ENCODE results near the gene TSPO2.

TSPO2 gene

GRCh38 chr6:41040940-41041536 is 1.2 kb upstream of the TSPO2 start:
- no peak for DNase-seq (ENCODE audit: low read depth)
- no peak for TF ChIP-seq CTCF (IDR thresholded peaks at IDR 0.05; ENCODE audit: low read length, missing control alignments)
- H3K4me3 ChIP-seq (replicated peaks; ENCODE audit: low read depth, low read length) = no peak overlapping the region

GRCh38 chr6:41043151-41043550 is 884 bp downstream of the TSPO2 start:
- no peak for TF ChIP-seq CTCF (IDR thresholded peaks at IDR 0.05; ENCODE audit: low read length, missing control alignments)
- no peak overlapping the region for H3K4me3 ChIP-seq (replicated peaks; ENCODE audit: low read depth, low read length)
- DNase-seq (ENCODE audit: low read depth) = no peak

DNA sequence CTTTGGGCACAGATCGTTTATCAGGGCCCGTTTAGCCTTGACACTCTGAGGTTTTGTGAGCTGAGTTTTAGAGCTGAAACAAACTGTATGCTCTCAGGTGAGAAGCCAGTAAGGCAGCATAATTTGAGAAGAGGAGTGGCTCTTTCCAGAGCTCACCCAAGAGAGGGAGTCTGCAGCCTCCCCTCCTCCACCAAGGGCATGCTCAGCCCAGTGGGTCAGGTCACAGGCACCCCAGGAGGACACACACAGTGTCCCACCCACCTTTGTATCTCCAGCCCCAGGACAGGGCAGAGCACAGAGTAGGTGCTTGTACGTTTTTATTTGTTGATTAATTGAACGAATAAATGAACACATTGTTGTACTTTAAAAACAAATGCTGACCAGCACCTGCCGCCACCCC is 3.4 kb downstream of the TSPO2 start:
- no peak overlapping the region for H3K4me3 ChIP-seq (replicated peaks; ENCODE audit: low read depth, low read length)
- no peak for TF ChIP-seq CTCF (IDR thresholded peaks at IDR 0.05; ENCODE audit: low read length, missing control alignments)
- DNase-seq (ENCODE audit: low read depth) = no peak

DNA sequence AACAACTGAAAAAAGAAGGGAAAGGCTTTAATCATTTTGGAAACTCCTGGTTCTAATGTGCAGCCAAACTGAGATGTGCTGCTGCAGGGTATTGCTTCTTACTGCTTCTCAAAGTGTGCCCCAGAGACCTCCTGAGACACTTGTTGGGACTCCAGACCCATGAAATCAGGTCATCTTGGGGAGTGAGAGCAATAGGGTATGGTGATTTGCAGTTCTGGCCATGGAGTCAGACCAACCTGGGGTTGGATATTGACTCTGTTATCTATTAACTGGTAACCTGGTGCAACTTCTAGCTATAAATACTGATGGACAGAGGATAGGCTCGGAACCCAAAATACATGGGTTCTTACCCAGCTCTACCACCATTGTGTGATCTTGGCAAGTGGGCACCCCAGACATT is 3.8 kb downstream of the TSPO2 start:
- DNase-seq (ENCODE audit: low read depth) = no peak
- no peak overlapping the region for H3K4me3 ChIP-seq (replicated peaks; ENCODE audit: low read depth, low read length)
- TF ChIP-seq CTCF (IDR thresholded peaks at IDR 0.05; ENCODE audit: low read length, missing control alignments) = no peak

- TF ChIP-seq CTCF (IDR thresholded peaks at IDR 0.05; ENCODE audit: low read length, missing control alignments) = no peak
- no peak for DNase-seq (ENCODE audit: low read depth)
- H3K4me3 ChIP-seq (replicated peaks; ENCODE audit: low read depth, low read length) = no peak overlapping the region
These were observed 5.0 kb downstream of the TSPO2 start for GRCh38 chr6:41047306-41047705.

DNA sequence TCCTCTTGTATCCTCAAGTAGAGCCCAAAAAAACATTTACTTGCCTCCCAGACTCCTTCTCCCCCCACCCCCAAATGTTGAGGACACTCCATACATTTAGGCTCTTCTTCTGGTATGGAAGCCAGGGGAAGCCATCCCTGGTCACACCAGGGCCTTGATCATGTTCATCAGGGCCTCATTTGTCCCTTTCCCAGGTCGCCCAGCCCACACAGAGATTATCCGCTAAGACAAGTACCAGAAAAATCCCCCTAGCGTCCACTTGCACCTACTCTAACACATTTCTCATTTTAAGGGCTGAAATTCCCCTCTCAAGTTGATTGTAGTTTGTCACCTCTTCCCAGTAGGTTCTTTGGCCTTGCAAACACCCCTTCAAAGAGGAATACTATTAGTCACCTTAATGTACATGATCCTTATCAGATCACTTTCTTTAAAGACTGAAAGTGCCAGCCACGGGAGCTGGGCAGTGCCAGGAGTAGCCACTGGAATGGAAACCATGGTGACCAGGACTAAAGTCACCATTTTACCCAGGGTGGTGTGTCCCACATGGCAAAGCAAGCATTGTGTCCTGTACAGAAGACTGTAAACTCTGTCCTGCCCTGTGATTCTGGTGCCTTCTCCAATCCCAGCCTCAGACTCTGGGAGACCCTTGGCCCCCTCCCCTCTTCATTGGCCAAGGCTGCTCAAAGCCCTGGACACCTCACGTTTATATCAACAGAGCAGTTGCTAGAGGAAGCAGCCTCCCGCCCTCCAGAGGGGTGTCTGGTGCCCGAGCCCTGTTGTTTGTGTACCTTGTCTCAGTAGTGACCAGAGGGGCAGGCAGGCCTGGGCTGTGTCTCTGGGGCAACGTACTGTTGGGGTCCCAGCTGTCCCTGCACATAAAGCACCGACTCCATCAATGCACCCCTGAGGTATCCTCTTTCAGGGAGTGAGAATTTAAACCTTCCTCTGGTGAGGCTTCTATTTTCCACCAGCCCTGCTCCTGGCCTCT is 5.8 kb downstream of the TSPO2 start:
- TF ChIP-seq CTCF (IDR thresholded peaks at IDR 0.05; ENCODE audit: low read length, missing control alignments) = no peak
- DNase-seq (ENCODE audit: low read depth) = no peak
- no peak overlapping the region for H3K4me3 ChIP-seq (replicated peaks; ENCODE audit: low read depth, low read length)
